ENCODE results near the gene KHK. TPM values are rescaled to one million over a fixed set of nuclear protein-coding genes. Genes with fewer than 3 reads are reported as not detected.

Gene KHK
- total RNA-seq, 6 experiments from 2014 or later: 101 to 283 (median 206) TPM

- 100% methylated on average over 7 of the region's 7 CpGs for WGBS (ENCODE audit: insufficient coverage, low coverage, low lambda C conversion rate, missing lambda C conversion rate)
- peaks cover 0 to 24% (median 3%) of the 10 kb centered on the region in 4 donors for H3K4me1 ChIP-seq
- H3K9me3 ChIP-seq: no peaks in the 10 kb centered on the region
- no peak for TF ChIP-seq POLR2A (IDR thresholded peaks at IDR 0.05)
- no peak for TF ChIP-seq CTCF (IDR thresholded peaks at IDR 0.05)
- H3K27me3 ChIP-seq: no peaks in the 10 kb centered on the region
- no peak for DNase-seq
- ATAC-seq: no peak
- intact Hi-C loops (cut with DNase I): no loop called here
- H3K27ac ChIP-seq: no peak overlapping the region
- no peaks in the 10 kb centered on the region for H3K36me3 ChIP-seq
- H3K4me3 ChIP-seq: no peak overlapping the region
These were observed 36.2 kb downstream of the KHK start for GRCh38 chr2:27122791-27123190.

DNA sequence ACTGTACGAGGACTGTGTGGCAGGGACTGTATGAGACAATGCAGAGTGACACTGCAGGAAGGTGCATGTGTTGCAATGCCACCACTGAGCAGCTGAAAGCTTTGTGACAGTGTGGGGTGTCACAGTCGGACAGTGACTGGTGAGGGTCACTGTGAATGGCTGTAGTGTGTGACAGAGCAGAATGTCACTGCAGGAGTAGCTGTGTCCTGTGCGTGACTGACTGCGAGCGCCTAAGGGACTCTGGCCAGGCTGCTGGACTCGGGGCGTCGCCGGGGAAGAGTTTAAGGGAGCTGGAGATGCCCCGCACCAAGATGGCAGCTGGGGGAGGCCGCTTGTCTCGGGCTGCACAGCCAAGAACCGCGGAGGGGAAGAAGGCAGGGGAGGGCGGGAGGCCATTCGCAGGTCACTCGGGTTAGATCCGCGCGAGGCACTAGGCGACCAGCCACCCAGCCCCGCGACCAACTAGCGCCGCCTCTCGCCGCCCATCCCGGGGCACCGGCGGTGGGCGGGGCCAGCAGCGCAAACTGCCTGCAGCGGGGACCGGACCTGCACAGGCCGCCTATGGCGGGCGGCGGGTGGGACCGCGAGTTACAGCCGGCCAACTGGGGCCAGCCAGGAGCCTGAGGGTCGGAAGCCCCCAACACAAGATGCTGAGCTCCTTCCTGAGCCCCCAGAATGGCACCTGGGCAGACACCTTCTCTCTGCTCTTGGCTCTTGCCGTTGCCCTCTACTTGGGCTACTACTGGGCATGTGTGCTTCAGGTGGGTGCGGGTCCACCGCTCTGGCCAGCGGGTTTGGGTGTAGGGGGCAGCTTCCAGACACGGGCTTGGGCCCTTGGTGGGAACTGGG, 37.0 kb downstream of the KHK start, which contains the start of gene ABHD1:
Gene ABHD1, plus strand, starts transcription at position 514 of the 849 bp plus-strand sequence. Its CDS starts 134 bp downstream, at position 648.
- Histone ChIP-seq H3K36me3 (no peaks in the 10 kb centered on the region), H3K9me3 (no peaks in the 10 kb centered on the region), H3K27ac (peak within 1 kb of the TSS in 2 of 3 donors; percentile 43 to 49), H3K27me3 (no peaks in the 10 kb centered on the region), H3K4me3 (peak within 1 kb of the TSS; percentile 46 to 66 (median 50)), H3K4me1 (peaks cover 0 to 20% (median 3%) of the 10 kb centered on the region in 4 donors)
- intact Hi-C loops (cut with DNase I): no loop called here
- TF ChIP-seq CTCF (IDR thresholded peaks at IDR 0.05) (peak in 2 of 4 donors; percentile 16 to 25), POLR2A (IDR thresholded peaks at IDR 0.05) (peak; percentile 78)
- ATAC-seq (peak; percentile 78 to 89 (median 84)), DNase-seq (peak; percentile 84 to 86 (median 85))
- 20% methylated on average over 2 of the region's 47 CpGs for WGBS (ENCODE audit: insufficient coverage, low coverage, low lambda C conversion rate, missing lambda C conversion rate)

- 89% methylated on average over 2 of the region's 3 CpGs for WGBS (ENCODE audit: insufficient coverage, low coverage, low lambda C conversion rate, missing lambda C conversion rate)
- no peaks in the 10 kb centered on the region for H3K9me3 ChIP-seq
- H3K36me3 ChIP-seq: peaks cover 0 to 7% (median under 1%) of the 10 kb centered on the region in 4 donors
- no peaks in the 10 kb centered on the region for H3K27me3 ChIP-seq
- no peak for ATAC-seq
- TF ChIP-seq CTCF (IDR thresholded peaks at IDR 0.05) (no peak), POLR2A (IDR thresholded peaks at IDR 0.05) (no peak)
- DNase-seq: no peak
- H3K27ac ChIP-seq: no peak overlapping the region
- H3K4me3 ChIP-seq: no peak overlapping the region
- intact Hi-C loops (cut with DNase I): no loop called here
- H3K4me1 ChIP-seq: peaks cover 0 to 15% (median 3%) of the 10 kb centered on the region in 4 donors
These were observed 38.5 kb downstream of the KHK start for GRCh38 chr2:27125104-27125503.

- intact Hi-C loops (cut with DNase I): no loop called here
- DNase-seq: peak in 1 of 3 donors; percentile 78
- H3K4me3 ChIP-seq: no peak overlapping the region
- H3K27me3 ChIP-seq: no peaks in the 10 kb centered on the region
- 28% methylated on average over 5 of the region's 5 CpGs for WGBS (ENCODE audit: insufficient coverage, low coverage, low lambda C conversion rate, missing lambda C conversion rate)
- peaks cover 0 to 19% (median 11%) of the 10 kb centered on the region in 4 donors for H3K36me3 ChIP-seq
- H3K9me3 ChIP-seq: no peaks in the 10 kb centered on the region
- no peak for TF ChIP-seq POLR2A (IDR thresholded peaks at IDR 0.05)
- no peak for TF ChIP-seq CTCF (IDR thresholded peaks at IDR 0.05)
- peak overlapping the region; percentile 27 to 58 (median 28) for H3K27ac ChIP-seq
- peak; percentile 55 to 68 (median 64) for ATAC-seq
- peaks cover 0 to 15% (median 3%) of the 10 kb centered on the region in 4 donors for H3K4me1 ChIP-seq
These were observed 39.7 kb downstream of the KHK start for GRCh38 chr2:27126252-27126710.
